Gastrocnemius medialis (tissue), 4 donors: ENCODE data around the gene CARD16. TPM values are rescaled to one million over a fixed set of nuclear protein-coding genes. Genes with fewer than 3 reads are reported as not detected.
A peak's percentile ranks its signal among the peaks of the same experiment; 100 is the strongest.
"Not testable (repeated sequence)": the region's sequence is repeated elsewhere in the genome, so short reads cannot be mapped to it uniquely, and the experiment has no call there.

ENCODE experiments used
- ATAC-seq, 2 donors: fragments of 150-250 bp; one replicate each; pipeline ENCODE4 v1.9.1; 2016
- DNase-seq, 2 donors: peaks; one replicate each; pipeline ENCODE4 v3.0.0-alpha.2; 2019
- H3K27ac ChIP-seq, 4 donors: fragments of 200-600 bp; sonication (generic); 1 replicate in 1 of 4; 2 replicates in 3 of 4; pipeline ENCODE4 v1.5.1; 2016 to 2018; ENCODE audit warnings: mild to moderate bottlenecking in 2 of 4, moderate library complexity in 1 of 4
- H3K27me3 ChIP-seq, 3 donors: fragments of 200-600 bp; sonication (generic) in 2 of 3; 1 replicate in 1 of 3; 2 replicates in 2 of 3; pipeline versions ENCODE4 v1.5.1 to v1.6.0; 2016 to 2019; ENCODE audit warnings: mild to moderate bottlenecking in 1 of 3, moderate library complexity in 1 of 3
- H3K36me3 ChIP-seq, 2 donors: fragments of 200-600 bp; sonication (generic) in 1 of 2; one replicate each; pipeline ENCODE4 v1.5.1; 2017 to 2018
- H3K4me1 ChIP-seq, 2 donors: fragments of 200-600 bp; sonication (generic) in 1 of 2; one replicate each; pipeline ENCODE4 v1.5.1; 2016 to 2017; ENCODE audit warnings: mild to moderate bottlenecking in 2 of 2
- H3K4me3 ChIP-seq, 4 donors: fragments of 200-600 bp; sonication (generic) in 3 of 4; 1 replicate in 1 of 4; 2 replicates in 3 of 4; pipeline ENCODE4 v1.5.1; 2016 to 2019; ENCODE audit warnings: mild to moderate bottlenecking in 2 of 4
- H3K9me3 ChIP-seq, 3 donors: fragments of 200-600 bp; sonication (generic) in 2 of 3; 1 replicate in 1 of 3; 2 replicates in 2 of 3; pipeline ENCODE4 v1.5.1; 2016 to 2019
- POLR2A ChIP-seq, 2 donors: fragments of 450-650 bp; IDR thresholded peaks; one replicate each; pipeline ENCODE4 v1.6.1; 2017; ENCODE audit warnings: antibody characterized with exemption in 2 of 2, mild to moderate bottlenecking in 2 of 2, moderate library complexity in 2 of 2
- in situ Hi-C, 4 donors: fragments of 200-750 bp; cut with MboI; loops; one replicate each; pipeline versions ENCODE4 v1.15.0 to v1.8.0; 2017; ENCODE audit warnings: low sequenced_read_pairs in 4 of 4
- intact Hi-C: fragments of 100-400 bp; cut with DNase I; formaldehyde crosslinking; loops from one replicate; pipeline ENCODE4 v1.15.1; 2023; ENCODE audit warnings: low total_unique reads
- total RNA-seq, 4 donors: library from RNA; depleted of rRNA; stranded (reverse); fragments of >200 nt; gene quantifications; one replicate each; pipeline versions ENCODE4 v1.1.0 to v1.2.3, GENCODE V29; 2016
- TF ChIP-seq, protein P1 (sequence below), 5 experiments: fragments of 450-650 bp in 3 of 5; fragments of 200-600 bp in 2 of 5; sonication (generic) in 2 of 5; IDR thresholded peaks in 4 of 5; conservative IDR thresholded peaks in 1 of 5; 1 replicate in 4 of 5; 2 replicates in 1 of 5; pipeline ENCODE4 v1.5.1; 2016 to 2019; ENCODE audit warnings: antibody characterized with exemption in 5 of 5, mild to moderate bottlenecking in 3 of 5, moderate library complexity in 3 of 5

Gene CARD16
- total RNA-seq, result 1 to 10 TPM in 3 of 4 donors, not detected in 1; 1.5 to 2.1 (median 1.6) TPM

GRCh38 chr11:105044557-105045524 lies at the start of gene CARD16:
TSS of gene CARD16 (minus strand) at chr11:105045335. CDS start at chr11:105045297, 38 bp downstream.
- intact Hi-C loops, DNase-seq, H3K27me3 ChIP-seq, H3K4me1 ChIP-seq, in situ Hi-C loops, H3K9me3 ChIP-seq, H3K36me3 ChIP-seq: not testable (repeated sequence)
- Histone ChIP-seq H3K27ac (peak within 1 kb of the TSS; percentile 26 to 68 (median 48)), H3K4me3 (peak within 1 kb of the TSS; percentile 27 to 42 (median 37))
- TF ChIP-seq POLR2A (IDR thresholded peaks at IDR 0.05), result peak in 1 of 2 donors; percentile 16
- peak in 1 of 2 donors; percentile 53 for ATAC-seq

DNA sequence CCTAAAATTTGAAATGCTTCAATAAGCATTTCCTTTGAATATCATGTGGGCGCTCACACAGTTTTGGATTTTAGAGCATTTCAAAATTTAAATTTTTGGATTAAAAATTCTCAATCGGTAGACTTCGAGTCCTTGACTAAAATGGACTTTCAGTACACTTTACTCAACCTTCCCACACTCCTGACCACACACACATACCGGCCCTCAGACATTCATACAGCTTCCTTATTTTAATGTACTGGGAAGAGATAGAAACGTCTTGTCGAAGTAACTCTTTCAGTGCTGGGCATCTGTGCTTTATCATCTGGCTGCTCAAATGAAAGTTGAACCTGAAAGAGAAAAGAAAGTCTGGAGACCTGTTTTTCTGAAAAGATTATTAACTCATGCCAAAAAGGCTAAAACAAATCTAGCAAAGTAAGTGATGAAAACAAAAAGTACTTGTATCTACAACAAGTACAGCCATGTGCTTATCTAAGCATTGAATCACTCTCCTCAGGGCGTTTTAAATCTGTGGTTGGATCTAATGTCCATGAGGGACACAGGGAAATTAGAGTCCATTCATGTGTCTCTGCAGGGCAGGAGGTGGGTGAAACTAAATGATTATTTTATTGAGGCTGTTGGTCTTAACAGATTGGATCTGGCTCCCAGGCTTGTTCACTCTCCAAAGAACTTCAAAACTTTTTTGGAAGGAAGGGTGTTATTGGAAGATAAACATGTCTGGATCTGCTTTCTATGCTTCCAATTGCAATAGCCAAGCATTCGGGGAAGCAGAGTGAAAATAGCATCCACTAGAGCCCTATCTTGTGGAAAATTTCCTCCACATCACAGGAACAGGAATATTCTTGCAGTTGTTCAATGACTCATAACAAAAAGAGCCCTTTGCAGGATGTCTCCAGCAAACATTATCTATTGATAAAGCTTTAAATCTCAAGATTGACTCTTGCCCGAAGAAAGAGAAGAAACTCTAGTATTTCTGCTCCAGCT lies 47.4 kb upstream of the CARD16 start:
- H3K4me3 ChIP-seq, result no peak overlapping the region
- H3K36me3 ChIP-seq, result no peaks in the 10 kb centered on the region
- ATAC-seq (no peak), DNase-seq (no peak)
- no peaks in the 10 kb centered on the region for H3K4me1 ChIP-seq
- TF ChIP-seq POLR2A (IDR thresholded peaks at IDR 0.05), result no peak
- TF ChIP-seq, protein P1, sequence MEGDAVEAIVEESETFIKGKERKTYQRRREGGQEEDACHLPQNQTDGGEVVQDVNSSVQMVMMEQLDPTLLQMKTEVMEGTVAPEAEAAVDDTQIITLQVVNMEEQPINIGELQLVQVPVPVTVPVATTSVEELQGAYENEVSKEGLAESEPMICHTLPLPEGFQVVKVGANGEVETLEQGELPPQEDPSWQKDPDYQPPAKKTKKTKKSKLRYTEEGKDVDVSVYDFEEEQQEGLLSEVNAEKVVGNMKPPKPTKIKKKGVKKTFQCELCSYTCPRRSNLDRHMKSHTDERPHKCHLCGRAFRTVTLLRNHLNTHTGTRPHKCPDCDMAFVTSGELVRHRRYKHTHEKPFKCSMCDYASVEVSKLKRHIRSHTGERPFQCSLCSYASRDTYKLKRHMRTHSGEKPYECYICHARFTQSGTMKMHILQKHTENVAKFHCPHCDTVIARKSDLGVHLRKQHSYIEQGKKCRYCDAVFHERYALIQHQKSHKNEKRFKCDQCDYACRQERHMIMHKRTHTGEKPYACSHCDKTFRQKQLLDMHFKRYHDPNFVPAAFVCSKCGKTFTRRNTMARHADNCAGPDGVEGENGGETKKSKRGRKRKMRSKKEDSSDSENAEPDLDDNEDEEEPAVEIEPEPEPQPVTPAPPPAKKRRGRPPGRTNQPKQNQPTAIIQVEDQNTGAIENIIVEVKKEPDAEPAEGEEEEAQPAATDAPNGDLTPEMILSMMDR (IDR thresholded peaks at IDR 0.05 in 4 of 5, conservative IDR thresholded peaks at IDR 0.05 in 1 of 5), result no peak
- no peaks in the 10 kb centered on the region for H3K9me3 ChIP-seq
- intact Hi-C loops (no loop called here), in situ Hi-C loops (no loop called here)
- no peaks in the 10 kb centered on the region for H3K27me3 ChIP-seq
- no peak overlapping the region for H3K27ac ChIP-seq

GRCh38 chr11:105081412-105082150 lies 36.4 kb upstream of the CARD16 start:
- intact Hi-C loops, result no loop called here
- ATAC-seq (no peak), DNase-seq (no peak)
- no peaks in the 10 kb centered on the region for H3K36me3 ChIP-seq
- no peak for TF ChIP-seq POLR2A (IDR thresholded peaks at IDR 0.05)
- TF ChIP-seq, protein P1 (IDR thresholded peaks at IDR 0.05 in 4 of 5, conservative IDR thresholded peaks at IDR 0.05 in 1 of 5), result no peak
- no peaks in the 10 kb centered on the region for H3K9me3 ChIP-seq
- in situ Hi-C loops, result no loop called here
- no peak overlapping the region for H3K4me3 ChIP-seq
- H3K4me1 ChIP-seq, result peaks cover 5 to 10% of the 10 kb centered on the region in 2 donors
- no peaks in the 10 kb centered on the region for H3K27me3 ChIP-seq
- H3K27ac ChIP-seq, result no peak overlapping the region

DNA sequence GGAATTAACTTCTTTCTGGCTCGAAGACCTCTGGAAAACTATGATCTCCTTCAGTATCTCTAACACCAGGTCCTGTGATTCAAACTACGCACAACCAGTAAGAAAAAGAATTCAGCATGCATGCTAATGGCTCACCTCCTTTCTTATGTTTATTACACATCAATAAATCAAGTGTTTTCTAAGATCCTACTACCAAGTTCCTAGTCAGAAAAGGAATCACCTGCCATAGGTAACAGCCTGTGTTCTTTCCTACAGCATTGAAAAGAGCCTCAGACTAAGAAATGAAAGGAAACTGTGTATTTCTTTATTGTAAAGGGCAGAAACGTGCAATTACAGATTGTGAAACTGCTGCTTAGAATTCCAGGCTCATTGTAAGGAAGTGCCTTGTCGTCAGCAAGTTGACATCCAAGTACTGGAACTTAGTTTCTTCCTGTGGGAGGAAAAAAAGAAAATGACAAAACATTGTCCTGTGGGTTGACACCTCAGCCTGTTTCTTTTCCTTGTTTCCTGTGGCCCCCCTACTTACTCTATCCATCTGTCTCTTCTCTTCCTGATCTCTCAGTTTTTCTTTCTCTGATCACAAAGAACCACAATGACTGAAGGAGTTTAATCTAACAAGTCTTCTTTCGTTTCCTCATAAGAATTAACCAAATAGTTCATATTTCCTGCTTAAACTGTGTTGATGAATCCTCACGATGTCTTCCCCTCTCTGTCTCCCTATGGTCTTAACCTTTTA lies 35.2 kb upstream of the CARD16 start:
- DNase-seq, ATAC-seq, H3K4me3 ChIP-seq, H3K36me3 ChIP-seq, intact Hi-C loops, H3K27me3 ChIP-seq, H3K9me3 ChIP-seq, in situ Hi-C loops, H3K27ac ChIP-seq: not testable (repeated sequence)
- peaks cover 8 to 10% of the 10 kb centered on the region in 2 donors for H3K4me1 ChIP-seq
